Uterus (tissue), 4 donors: ENCODE measurements around the gene DEFB126. TPM values are rescaled to one million over a fixed set of nuclear protein-coding genes. Genes with fewer than 3 reads are reported as not detected.

Experiments used
- DNase-seq, 2 donors: peaks; one replicate each; pipeline ENCODE4 v3.0.0-alpha.2; 2019 to 2020
- H3K27ac ChIP-seq, 2 donors: fragments of 200-600 bp; sonication (generic); 1 replicate in 1 of 2; 2 replicates in 1 of 2; pipeline ENCODE4 v1.5.1; 2016 to 2018
- H3K27me3 ChIP-seq, 2 donors: fragments of 200-600 bp; sonication (generic); one replicate each; pipeline ENCODE4 v1.5.1; 2018 to 2019; ENCODE audit warnings: control low read depth in 1 of 2
- H3K36me3 ChIP-seq, 2 donors: fragments of 200-600 bp; sonication (generic); one replicate each; pipeline ENCODE4 v1.5.1; 2019; ENCODE audit warnings: control low read depth in 1 of 2
- H3K4me1 ChIP-seq, 2 donors: fragments of 200-600 bp; sonication (generic); one replicate each; pipeline ENCODE4 v1.5.1; 2018 to 2019; ENCODE audit warnings: control low read depth in 1 of 2
- H3K4me3 ChIP-seq, 2 donors: fragments of 200-600 bp; sonication (generic); 1 replicate in 1 of 2; 2 replicates in 1 of 2; pipeline ENCODE4 v1.5.1; 2018 to 2019; ENCODE audit warnings: mild to moderate bottlenecking in 1 of 2
- H3K9me3 ChIP-seq, 2 donors: fragments of 200-600 bp; sonication (generic); one replicate each; pipeline ENCODE4 v1.5.1; 2019; ENCODE audit warnings: control low read depth in 1 of 2
- POLR2A ChIP-seq, 2 donors: fragments of 450-650 bp; IDR thresholded peaks; one replicate each; pipeline ENCODE4 v1.6.1; 2016; ENCODE audit warnings: antibody characterized with exemption in 2 of 2, mild to moderate bottlenecking in 1 of 2, moderate library complexity in 1 of 2
- intact Hi-C: fragments of 100-400 bp; cut with DNase I; formaldehyde crosslinking; loops from one replicate; pipeline ENCODE4 v1.15.1; 2023; ENCODE audit warnings: low total_unique reads
- total RNA-seq, 4 donors: library from RNA; depleted of rRNA in 3 of 4; stranded (reverse); fragments of >200 nt in 3 of 4; gene quantifications; one replicate each; pipeline versions ENCODE4 v1.1.0 to v1.2.4, GENCODE V29; 2014 to 2023
- TF ChIP-seq, protein P1 (sequence below), 4 experiments: fragments of 200-600 bp in 2 of 4; fragments of 450-650 bp in 2 of 4; sonication (generic) in 2 of 4; IDR thresholded peaks; one replicate each; pipeline ENCODE4 v1.5.1; 2016 to 2019; ENCODE audit warnings: antibody characterized with exemption in 4 of 4, mild to moderate bottlenecking in 2 of 4, moderate library complexity in 1 of 4
- donor health status: DM: yes; HTN: yes; CAD: no.

Gene DEFB126
- total RNA-seq, 4 donors from 2014 or later: not detected

DNA sequence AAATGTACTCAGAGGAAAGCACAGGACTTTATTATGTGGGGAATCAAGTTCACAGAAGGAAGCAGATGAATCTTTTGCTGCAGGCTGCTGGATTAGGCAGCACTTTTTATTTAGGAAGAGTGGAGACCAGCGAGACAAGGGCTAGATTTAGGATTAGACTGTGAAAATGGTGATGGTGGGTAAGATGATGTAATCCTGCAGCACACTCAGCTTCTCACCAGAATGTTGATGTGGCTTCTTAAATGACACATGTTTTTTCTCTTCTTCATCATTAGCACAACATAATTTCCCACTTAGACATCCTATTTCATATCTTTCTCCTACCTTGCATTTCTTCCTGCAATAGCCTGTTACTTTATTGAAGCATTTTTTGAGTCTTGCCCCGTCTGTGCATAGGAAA is 45.3 kb downstream of the DEFB126 start:
- intact Hi-C loops: no loop called here
- Histone ChIP-seq H3K4me3 (no peak overlapping the region), H3K27me3 (no peaks in the 10 kb centered on the region), H3K36me3 (no peaks in the 10 kb centered on the region), H3K9me3 (no peaks in the 10 kb centered on the region), H3K4me1 (no peaks in the 10 kb centered on the region), H3K27ac (no peak overlapping the region)
- DNase-seq: no peak
- TF ChIP-seq, protein P1, sequence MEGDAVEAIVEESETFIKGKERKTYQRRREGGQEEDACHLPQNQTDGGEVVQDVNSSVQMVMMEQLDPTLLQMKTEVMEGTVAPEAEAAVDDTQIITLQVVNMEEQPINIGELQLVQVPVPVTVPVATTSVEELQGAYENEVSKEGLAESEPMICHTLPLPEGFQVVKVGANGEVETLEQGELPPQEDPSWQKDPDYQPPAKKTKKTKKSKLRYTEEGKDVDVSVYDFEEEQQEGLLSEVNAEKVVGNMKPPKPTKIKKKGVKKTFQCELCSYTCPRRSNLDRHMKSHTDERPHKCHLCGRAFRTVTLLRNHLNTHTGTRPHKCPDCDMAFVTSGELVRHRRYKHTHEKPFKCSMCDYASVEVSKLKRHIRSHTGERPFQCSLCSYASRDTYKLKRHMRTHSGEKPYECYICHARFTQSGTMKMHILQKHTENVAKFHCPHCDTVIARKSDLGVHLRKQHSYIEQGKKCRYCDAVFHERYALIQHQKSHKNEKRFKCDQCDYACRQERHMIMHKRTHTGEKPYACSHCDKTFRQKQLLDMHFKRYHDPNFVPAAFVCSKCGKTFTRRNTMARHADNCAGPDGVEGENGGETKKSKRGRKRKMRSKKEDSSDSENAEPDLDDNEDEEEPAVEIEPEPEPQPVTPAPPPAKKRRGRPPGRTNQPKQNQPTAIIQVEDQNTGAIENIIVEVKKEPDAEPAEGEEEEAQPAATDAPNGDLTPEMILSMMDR (IDR thresholded peaks at IDR 0.05): no peak
- TF ChIP-seq POLR2A (IDR thresholded peaks at IDR 0.05): no peak

DNA sequence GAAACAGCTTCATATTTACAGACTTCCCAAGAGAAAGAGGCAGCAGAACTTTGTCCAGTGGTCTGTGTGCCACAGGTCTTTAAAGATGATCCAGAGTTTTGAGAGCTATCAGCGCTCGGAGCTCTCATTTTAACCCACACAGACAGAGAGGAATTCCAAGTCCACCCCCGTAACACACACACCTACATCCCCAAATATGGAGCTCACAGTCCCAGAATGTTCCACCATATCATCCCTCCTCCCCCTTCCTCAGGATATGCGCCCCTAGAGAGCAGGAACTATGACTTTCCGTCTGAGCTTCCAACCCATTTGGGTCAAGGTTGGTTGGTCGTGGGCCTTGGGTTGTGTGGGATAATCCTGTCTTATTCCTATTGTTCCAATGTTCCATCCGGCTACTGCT is 47.2 kb downstream of the DEFB126 start, which contains the start of gene DEFB128:
DEFB128 (minus strand) TSS at position 101 of the 400 bp plus-strand sequence; CDS start at position 13, 88 bp downstream.
- H3K4me1 ChIP-seq: no peaks in the 10 kb centered on the region
- TF ChIP-seq, protein P1 (IDR thresholded peaks at IDR 0.05): no peak
- TF ChIP-seq POLR2A (IDR thresholded peaks at IDR 0.05): no peak
- no peaks in the 10 kb centered on the region for H3K9me3 ChIP-seq
- no peaks in the 10 kb centered on the region for H3K27me3 ChIP-seq
- intact Hi-C loops: no loop called here
- H3K27ac ChIP-seq: no peak within 1 kb of the TSS
- H3K36me3 ChIP-seq: no peaks in the 10 kb centered on the region
- H3K4me3 ChIP-seq: no peak within 1 kb of the TSS
- DNase-seq: no peak

Other genes with a start within 250 kb of the DEFB126 start
- not detected for gene DEFB125, start 54.9 kb upstream of the DEFB126 start, total RNA-seq
- gene DEFB127, start 14.9 kb downstream of the DEFB126 start, total RNA-seq: not detected
- gene DEFB128, start 47.1 kb downstream of the DEFB126 start, total RNA-seq: not detected
- gene DEFB129, start 84.7 kb downstream of the DEFB126 start, total RNA-seq: not detected
- not detected for gene DEFB132, start 115.1 kb downstream of the DEFB126 start, total RNA-seq
- 10 to 100 TPM in 2 of 4 donors, 1 to 10 TPM in 2; 2.8 to 18.2 (median 11.2) TPM for gene C20orf96, start 148.2 kb downstream of the DEFB126 start, total RNA-seq
- 10 to 100 TPM in 3 of 4 donors, 1 to 10 TPM in 1; 3.3 to 56.7 (median 19.2) TPM for gene ZCCHC3, start 155.0 kb downstream of the DEFB126 start, total RNA-seq
- gene SOX12, start 183.0 kb downstream of the DEFB126 start, total RNA-seq: 10 to 100 TPM in 1 of 4 donors, 1 to 10 TPM in 3; 2.4 to 21.9 (median 7.4) TPM
- gene NRSN2, start 204.5 kb downstream of the DEFB126 start, total RNA-seq: 10 to 100 TPM; 10.2 to 65.6 (median 28.7) TPM
- gene TRIB3, start 238.2 kb downstream of the DEFB126 start, total RNA-seq: 1 to 10 TPM; 1.8 to 8.4 (median 3.9) TPM